Frontal cortex (tissue), 1 donor: ENCODE results near the gene WIPF1. TPM values are rescaled to one million over a fixed set of nuclear protein-coding genes. Genes with fewer than 3 reads are reported as not detected.

Experiments
- small RNA-seq: library from RNA; depleted of rRNA; stranded (forward); fragments of <200 nt; gene quantifications from one replicate; pipeline ENCODE3, GENCODE V24; 2014
- total RNA-seq: library from RNA; depleted of rRNA; stranded (reverse); fragments of >200 nt; gene quantifications from one replicate; pipeline ENCODE4 v1.2.3, GENCODE V29; 2014

Gene WIPF1
- total RNA-seq, 1 donor from 2014 or later, result 1.2 TPM

Small RNA genes within 50 kb of the gene (small RNA-seq; reads per million reads assigned to genes)
- 0.10 reads per million for gene RNU6-5P

Other genes starting within 250 kb of the WIPF1 start
- gene SCRN3, start 202.1 kb downstream of the WIPF1 start, total RNA-seq, result 42.4 TPM
- 14.7 TPM for gene GPR155, start 110.8 kb downstream of the WIPF1 start, total RNA-seq
- not detected for gene CHRNA1, start 166.7 kb upstream of the WIPF1 start, total RNA-seq